SK-N-SH (cell line): Measurements from ENCODE around the gene DERA. TPM values are rescaled to one million over a fixed set of nuclear protein-coding genes. Genes with fewer than 3 reads are reported as not detected.
A peak's percentile ranks its signal among the peaks of the same experiment; 100 is the strongest.

Experiments used
- CTCF ChIA-PET: fragments of 300-600, 350-600 bp; formaldehyde crosslinking; extraction: SDS; loops from one replicate; lab custom pipeline; 2021; lab: Yijun Ruan, JAX
- POLR2A ChIA-PET: fragments of 350-600 bp; sonication (Branson Sonifier 250); formaldehyde crosslinking; extraction: SDS; loops from one replicate; lab custom pipeline; 2020; ENCODE audit warnings: antibody characterized with exemption, inconsistent platforms; lab: Yijun Ruan, JAX
- DNase-seq: peaks from one replicate; pipeline ENCODE4 v3.0.0; 2012
- H2AFZ ChIP-seq: fragments of 200-600 bp; sonication (generic); 2 replicates; pipeline ENCODE4 v1.8.1; 2016; ENCODE audit warnings: antibody characterized with exemption, mild to moderate bottlenecking, low read depth
- H3F3A ChIP-seq: fragments of 200-600 bp; sonication (generic); replicated peaks from 2 replicates; pipeline ENCODE3; 2016; ENCODE audit warnings: antibody characterized with exemption, mild to moderate bottlenecking; ENCODE audit not compliant: insufficient read depth
- H3K27ac ChIP-seq, 2 experiments: fragments of 200-500 bp in 1 of 2; fragments of 200-600 bp in 1 of 2; sonication (Bioruptor generic) in 1 of 2; sonication (generic), shearing (Covaris generic) in 1 of 2; 2 replicates each; pipeline versions ENCODE4 v1.5.1 to v1.6.1; 2014 to 2016; ENCODE audit warnings: low read depth in 2 of 2, inconsistent platforms in 1 of 2, low read length in 1 of 2, mild to moderate bottlenecking in 1 of 2, mixed read lengths in 1 of 2
- H3K27me3 ChIP-seq: fragments of 200-600 bp; sonication (generic), shearing (Covaris generic); 2 replicates; pipeline ENCODE4 v1.6.1; 2016; ENCODE audit warnings: mixed run types; ENCODE audit not compliant: insufficient read depth
- H3K36me3 ChIP-seq, 2 experiments: fragments of 200-500 bp in 1 of 2; fragments of 200-600 bp in 1 of 2; sonication (Bioruptor generic) in 1 of 2; sonication (generic) in 1 of 2; replicated peaks in 1 of 2; 2 replicates each; pipeline versions ENCODE3 to v1.5.1; 2014 to 2016; ENCODE audit warnings: low read length in 1 of 2, mild to moderate bottlenecking in 1 of 2; ENCODE audit not compliant: insufficient read depth in 2 of 2, control insufficient read depth in 1 of 2
- H3K4me1 ChIP-seq, 2 experiments: fragments of 200-500 bp in 1 of 2; fragments of 200-600 bp in 1 of 2; sonication (Bioruptor generic) in 1 of 2; sonication (generic), shearing (Covaris generic) in 1 of 2; 2 replicates each; pipeline versions ENCODE4 v1.5.1 to v1.6.1; 2014 to 2016; ENCODE audit warnings: low read depth in 1 of 2, low read length in 1 of 2, mixed run types in 1 of 2; ENCODE audit not compliant: insufficient read depth in 2 of 2, control insufficient read depth in 1 of 2
- H3K4me2 ChIP-seq: fragments of 200-600 bp; sonication (generic), shearing (Covaris generic); 2 replicates; pipeline ENCODE4 v1.6.1; 2017; ENCODE audit warnings: mixed run types
- H3K4me3 ChIP-seq, 2 experiments: fragments of 200-500 bp in 1 of 2; fragments of 200-600 bp in 1 of 2; sonication (Bioruptor generic) in 1 of 2; sonication (generic), shearing (Covaris generic) in 1 of 2; 2 replicates each; pipeline versions ENCODE4 v1.5.1 to v1.8.1; 2014 to 2016; ENCODE audit warnings: low read depth in 2 of 2, inconsistent platforms in 1 of 2, low read length in 1 of 2, mild to moderate bottlenecking in 1 of 2, mixed read lengths in 1 of 2, moderate library complexity in 1 of 2
- H3K79me2 ChIP-seq: fragments of 200-600 bp; sonication (generic); 2 replicates; pipeline ENCODE4 v1.8.1; 2017; ENCODE audit warnings: mild to moderate bottlenecking; ENCODE audit not compliant: insufficient read depth
- H3K9ac ChIP-seq: fragments of 200-600 bp; sonication (generic); 2 replicates; pipeline ENCODE4 v1.6.1; 2017; ENCODE audit warnings: mixed run types
- H3K9me2 ChIP-seq: fragments of 200-600 bp; sonication (generic); 2 replicates; pipeline ENCODE4 v1.6.1; 2017; ENCODE audit warnings: mixed run types
- H3K9me3 ChIP-seq: fragments of 200-600 bp; sonication (generic); 2 replicates; pipeline ENCODE4 v1.6.1; 2017; ENCODE audit warnings: mixed run types, mild to moderate bottlenecking, moderate library complexity
- H4K20me1 ChIP-seq: fragments of 200-600 bp; sonication (generic); 2 replicates; pipeline ENCODE4 v1.6.1; 2017; ENCODE audit warnings: mild to moderate bottlenecking, mixed run types; ENCODE audit not compliant: insufficient read depth
- CHD2 ChIP-seq: fragments of 150-350 bp; IDR thresholded peaks from 2 replicates; pipeline ENCODE4 v1.6.1; 2018; ENCODE audit warnings: low read length; ENCODE audit not compliant: partially characterized antibody
- ELF1 ChIP-seq: IDR thresholded peaks from 2 replicates; pipeline ENCODE4 v1.4.0; 2012
- EP300 ChIP-seq, 2 experiments: IDR thresholded peaks; 2 replicates each; pipeline versions ENCODE4 v1.4.0 to v1.6.1; 2012; ENCODE audit warnings: borderline replicate concordance in 1 of 2, low read depth in 1 of 2, low read length in 1 of 2
- EZH2phosphoT487 ChIP-seq: fragments of 200-600 bp; sonication (generic); IDR thresholded peaks from 2 replicates; pipeline ENCODE4 v1.6.1; 2017; ENCODE audit warnings: low read depth, mixed run types, mild to moderate bottlenecking, antibody characterized with exemption, moderate library complexity, borderline replicate concordance
- GATA2 ChIP-seq: sonication (generic); formaldehyde crosslinking; IDR thresholded peaks from 2 replicates; pipeline ENCODE4 v1.5.0; 2020; ENCODE audit warnings: mild to moderate bottlenecking, missing genetic modification reagents
- JUND ChIP-seq: IDR thresholded peaks from 2 replicates; pipeline ENCODE4 v1.4.0; 2012
- MEF2A ChIP-seq: IDR thresholded peaks from 2 replicates; pipeline ENCODE4 v1.4.0; 2012; ENCODE audit warnings: low read depth, borderline replicate concordance
- NRF1 ChIP-seq: IDR thresholded peaks from 2 replicates; pipeline ENCODE4 v1.6.1; 2012; ENCODE audit warnings: low read depth, mild to moderate bottlenecking, low read length
- POLR2AphosphoS5 ChIP-seq: IDR thresholded peaks from 2 replicates; pipeline ENCODE4 v1.6.1; 2012; ENCODE audit warnings: low read depth, low read length
- RAD21 ChIP-seq: IDR thresholded peaks from 2 replicates; pipeline ENCODE4 v1.6.1; 2012; ENCODE audit warnings: mild to moderate bottlenecking, low read length
- RCOR1 ChIP-seq: fragments of 150-350 bp; IDR thresholded peaks from 2 replicates; pipeline ENCODE4 v1.6.1; 2017; ENCODE audit warnings: antibody characterized with exemption, low read length
- RXRA ChIP-seq: IDR thresholded peaks from 2 replicates; pipeline ENCODE4 v1.4.0; 2012; ENCODE audit warnings: low read depth, mild to moderate bottlenecking, borderline replicate concordance
- TCF12 ChIP-seq: IDR thresholded peaks from 2 replicates; pipeline ENCODE4 v1.4.0; 2012
- TEAD4 ChIP-seq: IDR thresholded peaks from 2 replicates; pipeline ENCODE4 v1.4.0; 2012; ENCODE audit warnings: mild to moderate bottlenecking, borderline replicate concordance; ENCODE audit not compliant: insufficient read depth
- USF1 ChIP-seq: IDR thresholded peaks from 2 replicates; pipeline ENCODE4 v1.4.0; 2012; ENCODE audit warnings: low read depth, borderline replicate concordance
- WGBS: methylation state at CpG from one replicate; pipeline ENCODE4 v1.1.6; 2017; ENCODE audit warnings: low lambda C conversion rate; 5-methylcytosine and 5-hydroxymethylcytosine counted together
- polyA plus RNA-seq, 3 experiments: library from polyadenylated mRNA; depleted of rRNA; stranded (reverse); fragments of >200 nt; gene quantifications; 2 replicates each; pipeline ENCODE4 v1.2.3, GENCODE V29; 2012
- TF ChIP-seq, protein P1 (sequence below): fragments of 200-600 bp; sonication (generic); IDR thresholded peaks from 2 replicates; pipeline ENCODE4 v1.6.1; 2017; ENCODE audit warnings: antibody characterized with exemption, mild to moderate bottlenecking, moderate library complexity

DERA gene
- polyA plus RNA-seq, 1 of the 3 experiments (the other 2 are of a cell fraction): 16.6 TPM

DNA sequence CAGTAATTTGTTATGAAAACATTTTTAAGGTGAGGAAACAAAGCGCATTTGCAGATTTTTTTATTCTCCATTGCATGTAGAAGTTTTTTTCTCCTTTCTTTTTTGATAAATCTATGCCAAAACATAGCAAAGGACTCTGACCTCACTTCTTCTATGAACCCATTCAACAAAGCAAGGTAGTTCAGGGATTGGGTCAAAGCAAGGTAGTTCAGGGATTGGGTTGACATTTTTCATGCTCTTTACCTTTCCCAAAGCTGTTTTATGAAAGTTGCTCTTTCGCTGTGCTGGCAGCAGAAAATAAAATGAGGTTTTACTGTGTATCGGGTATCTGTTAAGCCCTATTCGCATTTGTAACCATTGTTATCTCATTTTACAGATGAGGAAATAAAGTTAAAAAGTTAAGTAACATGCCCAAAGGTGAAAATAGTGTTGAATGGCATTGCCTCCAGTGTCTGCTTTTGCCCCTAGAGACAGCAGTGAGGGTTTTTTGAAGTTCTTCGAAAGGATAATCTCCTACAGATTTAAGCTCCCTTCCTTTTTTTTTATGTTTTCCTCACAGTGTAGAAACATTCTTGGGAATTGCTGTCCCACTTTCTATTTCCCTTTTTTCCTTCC, 18.4 kb upstream of the DERA start (continued):
- TF ChIP-seq RCOR1: no peak

- no peak for DNase-seq
- POLR2A ChIA-PET: no interaction called here
- TF ChIP-seq NRF1 (no peak), RAD21 (no peak), EZH2phosphoT487 (no peak), TCF12 (no peak), MEF2A (no peak), TEAD4 (no peak)
- TF ChIP-seq, protein P1, sequence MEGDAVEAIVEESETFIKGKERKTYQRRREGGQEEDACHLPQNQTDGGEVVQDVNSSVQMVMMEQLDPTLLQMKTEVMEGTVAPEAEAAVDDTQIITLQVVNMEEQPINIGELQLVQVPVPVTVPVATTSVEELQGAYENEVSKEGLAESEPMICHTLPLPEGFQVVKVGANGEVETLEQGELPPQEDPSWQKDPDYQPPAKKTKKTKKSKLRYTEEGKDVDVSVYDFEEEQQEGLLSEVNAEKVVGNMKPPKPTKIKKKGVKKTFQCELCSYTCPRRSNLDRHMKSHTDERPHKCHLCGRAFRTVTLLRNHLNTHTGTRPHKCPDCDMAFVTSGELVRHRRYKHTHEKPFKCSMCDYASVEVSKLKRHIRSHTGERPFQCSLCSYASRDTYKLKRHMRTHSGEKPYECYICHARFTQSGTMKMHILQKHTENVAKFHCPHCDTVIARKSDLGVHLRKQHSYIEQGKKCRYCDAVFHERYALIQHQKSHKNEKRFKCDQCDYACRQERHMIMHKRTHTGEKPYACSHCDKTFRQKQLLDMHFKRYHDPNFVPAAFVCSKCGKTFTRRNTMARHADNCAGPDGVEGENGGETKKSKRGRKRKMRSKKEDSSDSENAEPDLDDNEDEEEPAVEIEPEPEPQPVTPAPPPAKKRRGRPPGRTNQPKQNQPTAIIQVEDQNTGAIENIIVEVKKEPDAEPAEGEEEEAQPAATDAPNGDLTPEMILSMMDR: no peak
- TF ChIP-seq, all 33 proteins: peak for 0
- H3F3A ChIP-seq: peaks cover 43% of the 10 kb centered on the region
- H3K4me1 ChIP-seq: peaks cover 0 to 9% of the 10 kb centered on the region in 2 experiments; a peak in 2 of 4 replicates
- CTCF ChIA-PET: interaction anchor here (0.7 to 0.9 kb wide), 2 partner anchors 15 to 26 kb away, joined by 3 read pairs; no protein-coding TSS in a partner anchor
- peaks cover 77 to 83% of the 10 kb centered on the region in 2 experiments for H3K36me3 ChIP-seq
- H4K20me1 ChIP-seq: peaks cover 18% of the 10 kb centered on the region; the same call in 1 of the 2 replicates
- H3K4me3 ChIP-seq: no peak overlapping the region
- no peak overlapping the region for H3K27ac ChIP-seq
- no peaks in the 10 kb centered on the region for H3K27me3 ChIP-seq
- no peak overlapping the region for H3K4me2 ChIP-seq
- peaks cover 65% of the 10 kb centered on the region for H3K79me2 ChIP-seq
- H3K9me2 ChIP-seq: no peaks in the 10 kb centered on the region
- no peak overlapping the region for H3K9ac ChIP-seq
- no peaks in the 10 kb centered on the region for H3K9me3 ChIP-seq
- H2AFZ ChIP-seq: no peak overlapping the region
- 83% methylated on average over 3 of the region's 3 CpGs for WGBS
Measured at GRCh38 chr12:15893260-15893659, 17.9 kb upstream of the DERA start.

- Histone ChIP-seq H3K9me3 (no peaks in the 10 kb centered on the region), H3K4me1 (peaks cover 0 to 9% of the 10 kb centered on the region in 2 experiments; a peak in 2 of 4 replicates), H3K27ac (peak overlapping the region in 1 of 2 experiments; percentile 37), H3K79me2 (peaks cover 38% of the 10 kb centered on the region), H3K4me2 (no peak overlapping the region), H3K9ac (no peak overlapping the region), H3K36me3 (peaks cover 82 to 84% of the 10 kb centered on the region in 2 experiments), H3K4me3 (no peak overlapping the region), H2AFZ (no peak overlapping the region), H4K20me1 (peaks cover 14% of the 10 kb centered on the region; the same call in 1 of the 2 replicates), H3F3A (peaks cover 41% of the 10 kb centered on the region), H3K27me3 (no peaks in the 10 kb centered on the region), H3K9me2 (no peaks in the 10 kb centered on the region)
- CTCF ChIA-PET: interaction anchor here (0.7 to 4.8 kb wide), 3 partner anchors 8 to 306 kb away, joined by 4 to 31 read pairs (median 5); no protein-coding TSS in a partner anchor
- POLR2A ChIA-PET: no interaction called here
- TF ChIP-seq GATA2 (CRISPR knock-in tag) (no peak), RCOR1 (no peak), ELF1 (no peak), RXRA (no peak), JUND (no peak), TEAD4 (no peak), POLR2AphosphoS5 (no peak), USF1 (no peak), EP300 (IDR thresholded peaks at IDR 0.05; ENCODE audit: borderline replicate concordance in 1 of 2, low read depth in 1 of 2, low read length in 1 of 2) (no peak), CHD2 (no peak)
- TF ChIP-seq, protein P1: no peak
- 100% methylated on average over 1 of the region's 1 CpG for whole genome bisulfite sequencing
- DNase-seq: no peak
Measured at GRCh38 chr12:15896867-15897266, 14.3 kb upstream of the DERA start.
